OCI-LY7 (cell line): ENCODE data around the gene MAMDC2.

Source experiments
- EZH2phosphoT487 ChIP-seq: fragments of 200-600 bp; sonication (generic); IDR thresholded peaks from 2 replicates; pipeline ENCODE4 v1.6.1; 2018; ENCODE audit warnings: low read depth, borderline replicate concordance, mild to moderate bottlenecking, mixed run types, antibody characterized with exemption, low read length, moderate library complexity, mixed read lengths
- TF ChIP-seq, protein P1 (sequence below): fragments of 200-600 bp; sonication (generic); conservative IDR thresholded peaks from 2 replicates; pipeline ENCODE4 v1.5.1; 2014; ENCODE audit warnings: mild to moderate bottlenecking, antibody characterized with exemption, low read length, moderate library complexity, mixed read lengths

DNA sequence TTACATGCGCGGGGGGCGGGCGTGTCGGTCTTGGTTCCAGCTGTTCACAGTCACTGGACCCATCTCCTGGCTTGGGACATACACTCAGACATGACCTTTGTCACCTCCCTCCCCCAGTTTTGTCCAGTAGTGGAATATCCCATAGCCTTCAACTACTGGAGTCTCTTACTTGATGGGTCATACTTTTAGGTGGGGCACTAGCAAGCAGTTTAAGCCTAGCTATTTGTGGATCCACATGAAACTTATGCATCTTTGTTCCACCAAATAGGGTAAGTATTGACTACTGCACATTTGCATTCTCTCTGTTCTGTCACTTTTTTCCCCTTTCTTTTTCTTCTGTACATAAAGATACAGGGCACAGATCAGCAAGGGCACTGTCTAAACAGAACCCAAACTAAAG, 15.4 kb upstream of the MAMDC2 start:
- TF ChIP-seq, protein P1, sequence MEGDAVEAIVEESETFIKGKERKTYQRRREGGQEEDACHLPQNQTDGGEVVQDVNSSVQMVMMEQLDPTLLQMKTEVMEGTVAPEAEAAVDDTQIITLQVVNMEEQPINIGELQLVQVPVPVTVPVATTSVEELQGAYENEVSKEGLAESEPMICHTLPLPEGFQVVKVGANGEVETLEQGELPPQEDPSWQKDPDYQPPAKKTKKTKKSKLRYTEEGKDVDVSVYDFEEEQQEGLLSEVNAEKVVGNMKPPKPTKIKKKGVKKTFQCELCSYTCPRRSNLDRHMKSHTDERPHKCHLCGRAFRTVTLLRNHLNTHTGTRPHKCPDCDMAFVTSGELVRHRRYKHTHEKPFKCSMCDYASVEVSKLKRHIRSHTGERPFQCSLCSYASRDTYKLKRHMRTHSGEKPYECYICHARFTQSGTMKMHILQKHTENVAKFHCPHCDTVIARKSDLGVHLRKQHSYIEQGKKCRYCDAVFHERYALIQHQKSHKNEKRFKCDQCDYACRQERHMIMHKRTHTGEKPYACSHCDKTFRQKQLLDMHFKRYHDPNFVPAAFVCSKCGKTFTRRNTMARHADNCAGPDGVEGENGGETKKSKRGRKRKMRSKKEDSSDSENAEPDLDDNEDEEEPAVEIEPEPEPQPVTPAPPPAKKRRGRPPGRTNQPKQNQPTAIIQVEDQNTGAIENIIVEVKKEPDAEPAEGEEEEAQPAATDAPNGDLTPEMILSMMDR, result no peak
- TF ChIP-seq EZH2phosphoT487, result no peak
